Neural cell (in vitro differentiated cells): ENCODE results near the gene CTXN1. TPM values are rescaled to one million over a fixed set of nuclear protein-coding genes. Genes with fewer than 3 reads are reported as not detected.

Experiments
- H2AFZ ChIP-seq: fragments of 200-600, 300-800 bp; sonication (generic), shearing (Covaris generic); 2 replicates; pipeline ENCODE4 v1.6.0; 2014; ENCODE audit warnings: low read depth, mild to moderate bottlenecking, antibody characterized with exemption, low read length, moderate library complexity
- H3F3A ChIP-seq: fragments of 200-600 bp; shearing (Covaris generic); 2 replicates; pipeline ENCODE4 v1.6.1; 2016; ENCODE audit warnings: mild to moderate bottlenecking, moderate library complexity, mixed read lengths, antibody characterized with exemption, low read length; ENCODE audit not compliant: insufficient read depth, poor library complexity, severe bottlenecking
- H3K27ac ChIP-seq: fragments of 200-600, 300-800 bp; sonication (generic), shearing (Covaris generic); 2 replicates; pipeline ENCODE4 v1.5.1; 2014; ENCODE audit warnings: mild to moderate bottlenecking, low read length, moderate library complexity
- H3K27me3 ChIP-seq: fragments of 300-800, 200-600 bp; sonication (generic), shearing (Covaris generic); 2 replicates; pipeline ENCODE4 v1.6.0; 2014; ENCODE audit warnings: mild to moderate bottlenecking, low read depth, low read length, moderate library complexity; ENCODE audit not compliant: insufficient read depth
- H3K36me3 ChIP-seq: fragments of 300-800, 200-600 bp; sonication (generic), shearing (Covaris generic); 2 replicates; pipeline ENCODE4 v1.5.1; 2014; ENCODE audit warnings: mild to moderate bottlenecking, antibody characterized with exemption, low read length, moderate library complexity; ENCODE audit not compliant: insufficient read depth
- H3K4me2 ChIP-seq: fragments of 300-800, 200-600 bp; sonication (generic), shearing (Covaris generic); 2 replicates; pipeline ENCODE4 v1.6.0; 2014; ENCODE audit warnings: mild to moderate bottlenecking, low read length
- H3K4me3 ChIP-seq: fragments of 300-800, 200-600 bp; sonication (generic), shearing (Covaris generic); 2 replicates; pipeline ENCODE4 v1.5.1; 2014; ENCODE audit warnings: mild to moderate bottlenecking, low read length, moderate library complexity
- H3K79me2 ChIP-seq: fragments of 200-600 bp; shearing (Covaris generic); replicated peaks from 2 replicates; pipeline ENCODE4 v1.6.0; 2014; ENCODE audit warnings: mild to moderate bottlenecking, low read length, moderate library complexity; ENCODE audit not compliant: insufficient read depth
- H3K9ac ChIP-seq: fragments of 300-800, 200-600 bp; sonication (generic), shearing (Covaris generic); 2 replicates; pipeline ENCODE4 v1.6.1; 2016; ENCODE audit warnings: mild to moderate bottlenecking, low read length, mixed read lengths
- H3K9me2 ChIP-seq: fragments of 200-600 bp; shearing (Covaris generic); 2 replicates; pipeline ENCODE4 v1.6.1; 2016; ENCODE audit warnings: mild to moderate bottlenecking, low read length, mixed read lengths; ENCODE audit not compliant: insufficient read depth
- H3K9me3 ChIP-seq: fragments of 200-600, 300-800 bp; sonication (generic), shearing (Covaris generic); 2 replicates; pipeline ENCODE4 v1.6.1; 2016; ENCODE audit warnings: mild to moderate bottlenecking, mixed run types, low read length, moderate library complexity, mixed read lengths
- H4K20me1 ChIP-seq: fragments of 200-600 bp; shearing (Covaris generic); 2 replicates; pipeline ENCODE4 v1.6.1; 2016; ENCODE audit warnings: mild to moderate bottlenecking, mixed run types; ENCODE audit not compliant: insufficient read depth
- CTCF ChIP-seq: fragments of 450-650 bp; IDR thresholded peaks from 2 replicates; pipeline ENCODE4 v1.5.1; 2014; ENCODE audit warnings: antibody characterized with exemption, mild to moderate bottlenecking, moderate library complexity; ENCODE audit not compliant: poor library complexity, severe bottlenecking
- EP300 ChIP-seq: fragments of 450-650 bp; conservative IDR thresholded peaks from 2 replicates; pipeline ENCODE4 v1.6.1; 2014; ENCODE audit warnings: antibody characterized with exemption, mild to moderate bottlenecking, moderate library complexity; ENCODE audit not compliant: poor library complexity, severe bottlenecking
- EZH2 ChIP-seq: fragments of 200-600, 300-800 bp; shearing (Covaris generic), sonication (generic); IDR thresholded peaks from 2 replicates; pipeline ENCODE4 v1.6.1; 2014; ENCODE audit warnings: antibody characterized with exemption, low read length, borderline replicate concordance, mild to moderate bottlenecking; ENCODE audit not compliant: insufficient read depth, poor library complexity, severe bottlenecking
- MXI1 ChIP-seq: fragments of 450-650 bp; conservative IDR thresholded peaks from 2 replicates; pipeline ENCODE4 v1.6.1; 2014; ENCODE audit warnings: antibody characterized with exemption, mild to moderate bottlenecking; ENCODE audit not compliant: poor library complexity, severe bottlenecking
- POLR2AphosphoS5 ChIP-seq: IDR thresholded peaks from 2 replicates; pipeline ENCODE4 v1.6.1; 2012
- RAD21 ChIP-seq: fragments of 450-650 bp; conservative IDR thresholded peaks from 2 replicates; pipeline ENCODE4 v1.6.1; 2014; ENCODE audit warnings: antibody characterized with exemption, mild to moderate bottlenecking, moderate library complexity
- REST ChIP-seq: IDR thresholded peaks from 2 replicates; pipeline ENCODE4 v1.6.1; 2012; ENCODE audit warnings: borderline replicate concordance
- SMC3 ChIP-seq: fragments of 450-650 bp; conservative IDR thresholded peaks from 2 replicates; pipeline ENCODE4 v1.6.1; 2014; ENCODE audit warnings: antibody characterized with exemption, mild to moderate bottlenecking, moderate library complexity; ENCODE audit not compliant: poor library complexity
- TAF1 ChIP-seq: IDR thresholded peaks from 2 replicates; pipeline ENCODE4 v1.6.1; 2012; ENCODE audit warnings: low read depth
- polyA plus RNA-seq: library from polyadenylated mRNA; depleted of rRNA; stranded (reverse); fragments of >200 nt; gene quantifications from 2 replicates; pipeline ENCODE4 v1.2.3, GENCODE V29; 2014

The CTXN1 gene
- polyA plus RNA-seq, 1 donor from 2014 or later: 24.7 TPM

GRCh38 chr19:7921302-7921966, 4.5 kb downstream of the CTXN1 start:
- peak overlapping the region; percentile 49 for H3K27ac ChIP-seq

GRCh38 chr19:7920519-7921301, 5.2 kb downstream of the CTXN1 start:
- no peaks in the 10 kb centered on the region for H3F3A ChIP-seq
- no peaks in the 10 kb centered on the region for H3K9me3 ChIP-seq
- H2AFZ ChIP-seq: peak overlapping the region; percentile 33
- H3K9ac ChIP-seq: peak overlapping the region; percentile 85
- peaks cover 14% of the 10 kb centered on the region for H3K79me2 ChIP-seq
- H3K4me3 ChIP-seq: peak overlapping the region; percentile 85
- no peaks in the 10 kb centered on the region for H3K9me2 ChIP-seq
- TF ChIP-seq POLR2AphosphoS5: no peak
- TF ChIP-seq MXI1: no peak
- no peak for TF ChIP-seq RAD21
- no peak for TF ChIP-seq EP300
- no peak for TF ChIP-seq EZH2
- no peak for TF ChIP-seq REST
- TF ChIP-seq TAF1: no peak
- TF ChIP-seq SMC3: no peak
- no peaks in the 10 kb centered on the region for H3K36me3 ChIP-seq
- peaks cover 10% of the 10 kb centered on the region for H4K20me1 ChIP-seq
- H3K27me3 ChIP-seq: peaks cover 31% of the 10 kb centered on the region
- peak overlapping the region; percentile 81 for H3K27ac ChIP-seq
- H3K4me2 ChIP-seq: peak overlapping the region; percentile 13

More at GRCh38 chr19:7921302-7921966, 4.5 kb downstream of the CTXN1 start:
- H2AFZ ChIP-seq: no peak overlapping the region
- no peaks in the 10 kb centered on the region for H3K36me3 ChIP-seq
- H3K79me2 ChIP-seq: peaks cover 14% of the 10 kb centered on the region
- H3K9me3 ChIP-seq: no peaks in the 10 kb centered on the region
- no peaks in the 10 kb centered on the region for H3K9me2 ChIP-seq
- peak overlapping the region; percentile 26 for H3K9ac ChIP-seq
- H3K4me2 ChIP-seq: peak overlapping the region; percentile 13
- H4K20me1 ChIP-seq: peaks cover 10% of the 10 kb centered on the region
- no peak for TF ChIP-seq POLR2AphosphoS5
- TF ChIP-seq CTCF: no peak
- TF ChIP-seq RAD21: no peak
- TF ChIP-seq SMC3: no peak
- H3F3A ChIP-seq: no peaks in the 10 kb centered on the region
- peaks cover 24% of the 10 kb centered on the region for H3K27me3 ChIP-seq
- peak overlapping the region; percentile 85 for H3K4me3 ChIP-seq
